Peyer's patch (tissue), 4 donors: ENCODE data around the gene SELENOI. TPM values are rescaled to one million over a fixed set of nuclear protein-coding genes. Genes with fewer than 3 reads are reported as not detected.

Experiments
- DNase-seq, 3 donors: peaks; one replicate each; pipeline ENCODE4 v3.0.0-alpha.2; 2017 to 2019
- H3K27ac ChIP-seq, 4 donors: fragments of 200-600 bp; sonication (generic); one replicate each; pipeline ENCODE4 v1.5.1; 2016 to 2019
- H3K27me3 ChIP-seq, 2 donors: fragments of 200-600 bp; sonication (generic); one replicate each; pipeline ENCODE4 v1.5.1; 2019
- H3K36me3 ChIP-seq, 3 donors: fragments of 200-600 bp; sonication (generic); one replicate each; pipeline ENCODE4 v1.5.1; 2016 to 2019
- H3K4me1 ChIP-seq, 4 donors: fragments of 200-600 bp; sonication (generic); one replicate each; pipeline ENCODE4 v1.5.1; 2016 to 2019
- H3K4me3 ChIP-seq, 4 donors: fragments of 200-600 bp; sonication (generic); 1 replicate in 3 of 4; 2 replicates in 1 of 4; pipeline ENCODE4 v1.5.1; 2016 to 2019; ENCODE audit warnings: mild to moderate bottlenecking in 1 of 4
- H3K9me3 ChIP-seq, 4 donors: fragments of 200-600 bp; sonication (generic); one replicate each; pipeline ENCODE4 v1.5.1; 2016 to 2019; ENCODE audit warnings: mild to moderate bottlenecking in 1 of 4
- CTCF ChIP-seq, 6 experiments: fragments of 450-650 bp in 4 of 6; fragments of 200-600 bp in 2 of 6; sonication (generic) in 1 of 6; IDR thresholded peaks; one replicate each; pipeline ENCODE4 v1.5.1; 2017 to 2019; ENCODE audit warnings: antibody characterized with exemption in 6 of 6, mild to moderate bottlenecking in 3 of 6, moderate library complexity in 1 of 6
- POLR2A ChIP-seq, 2 donors: fragments of 450-650 bp; IDR thresholded peaks; one replicate each; pipeline ENCODE4 v1.5.1; 2017; ENCODE audit warnings: antibody characterized with exemption in 2 of 2, mild to moderate bottlenecking in 2 of 2, moderate library complexity in 2 of 2
- total RNA-seq, 4 donors: library from RNA; depleted of rRNA; stranded (reverse); fragments of >200 nt; gene quantifications; one replicate each; pipeline ENCODE4 v1.1.0, GENCODE V29; 2016

The SELENOI gene
- total RNA-seq, 4 donors from 2014 or later: 28.1 to 82.1 (median 51.2) TPM

DNA sequence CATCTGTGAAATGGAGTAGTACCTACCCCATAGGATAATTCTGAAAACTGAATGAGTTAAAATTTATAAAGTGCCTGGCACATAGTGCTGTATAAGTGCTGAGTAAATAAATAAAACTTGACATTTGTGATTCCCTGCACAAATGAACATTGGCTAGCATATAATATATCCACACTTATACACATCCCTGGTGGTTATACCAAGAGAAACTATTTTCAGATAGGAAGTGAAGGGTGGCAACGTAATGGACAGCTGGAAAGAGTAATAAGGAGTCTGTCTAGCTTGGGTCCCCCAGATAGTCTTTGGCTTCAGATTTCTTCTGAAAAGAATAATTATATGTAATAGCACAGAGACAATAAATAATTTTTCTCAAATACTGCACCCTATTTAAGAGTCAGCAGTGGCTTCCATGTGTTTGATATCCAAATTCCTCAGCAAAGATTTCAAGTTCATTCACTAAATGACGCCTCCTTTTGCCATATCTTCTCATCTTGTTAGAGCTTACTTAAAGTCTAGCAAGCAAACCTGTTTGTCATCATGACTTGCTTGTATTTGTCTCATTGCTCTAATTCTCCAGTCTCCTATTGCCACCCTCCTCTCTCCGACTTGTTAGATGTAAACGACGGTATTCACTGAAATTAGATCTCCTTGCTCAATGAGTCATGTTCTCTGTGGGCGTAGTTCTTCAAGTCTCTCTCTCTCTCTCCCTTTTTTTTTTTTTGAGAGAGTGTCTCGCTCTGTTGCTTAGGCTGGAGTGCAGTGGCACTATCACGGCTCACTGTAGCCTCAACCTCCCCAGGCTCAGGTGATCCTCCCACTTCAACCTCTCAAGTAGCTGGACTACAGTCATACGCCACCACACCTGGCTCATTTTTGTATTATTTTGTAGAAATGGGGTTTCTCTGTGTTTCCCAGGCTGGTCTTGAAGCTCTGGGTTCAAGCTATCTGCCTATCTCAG lies 9.4 kb downstream of the SELENOI start:
- Histone ChIP-seq H3K27ac (no peak overlapping the region), H3K4me1 (peaks cover 0 to 8% (median 0%) of the 10 kb centered on the region in 4 donors), H3K4me3 (no peak overlapping the region), H3K27me3 (no peaks in the 10 kb centered on the region), H3K9me3 (no peaks in the 10 kb centered on the region), H3K36me3 (no peaks in the 10 kb centered on the region)
- TF ChIP-seq POLR2A (IDR thresholded peaks at IDR 0.05) (no peak), CTCF (IDR thresholded peaks at IDR 0.05) (no peak)
- no peak for DNase-seq

DNA sequence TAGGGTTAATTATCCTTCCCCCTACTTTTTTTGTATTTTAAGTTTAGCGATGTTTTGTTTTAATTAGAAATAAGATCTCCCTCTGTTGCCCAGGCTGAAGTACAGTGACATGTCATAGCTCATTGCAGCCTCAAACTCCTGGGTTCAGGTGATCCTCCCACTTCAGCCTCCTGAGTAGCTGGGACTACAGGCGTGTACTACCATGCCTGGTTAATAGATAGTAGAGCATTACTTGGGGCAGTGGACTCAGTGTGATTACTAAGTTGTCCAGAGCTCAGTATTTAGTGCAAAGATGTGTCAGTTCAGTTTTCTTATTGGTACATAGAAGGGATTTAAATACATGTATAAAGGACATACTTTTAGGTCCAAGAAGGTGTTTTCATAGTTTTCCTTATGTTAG lies 10.2 kb downstream of the SELENOI start:
- H3K36me3 ChIP-seq: no peaks in the 10 kb centered on the region
- H3K27me3 ChIP-seq: no peaks in the 10 kb centered on the region
- no peak overlapping the region for H3K4me3 ChIP-seq
- H3K4me1 ChIP-seq: peaks cover 0 to 8% (median 0%) of the 10 kb centered on the region in 4 donors
- TF ChIP-seq POLR2A (IDR thresholded peaks at IDR 0.05) (no peak), CTCF (IDR thresholded peaks at IDR 0.05) (no peak)
- no peaks in the 10 kb centered on the region for H3K9me3 ChIP-seq
- DNase-seq: no peak
- H3K27ac ChIP-seq: no peak overlapping the region

GRCh38 chr2:26356771-26357170 lies 10.8 kb downstream of the SELENOI start:
- no peaks in the 10 kb centered on the region for H3K27me3 ChIP-seq
- peaks cover 0 to 8% (median 0%) of the 10 kb centered on the region in 4 donors for H3K4me1 ChIP-seq
- DNase-seq: no peak
- TF ChIP-seq CTCF (IDR thresholded peaks at IDR 0.05) (no peak), POLR2A (IDR thresholded peaks at IDR 0.05) (no peak)
- H3K27ac ChIP-seq: no peak overlapping the region
- H3K4me3 ChIP-seq: no peak overlapping the region
- no peaks in the 10 kb centered on the region for H3K9me3 ChIP-seq
- peaks cover 0 to 3% (median 0%) of the 10 kb centered on the region in 3 donors for H3K36me3 ChIP-seq

GRCh38 chr2:26359886-26360473 lies 14.0 kb downstream of the SELENOI start:
- H3K36me3 ChIP-seq: peaks cover 0 to 3% (median 0%) of the 10 kb centered on the region in 3 donors
- no peak overlapping the region for H3K27ac ChIP-seq
- DNase-seq: no peak
- H3K27me3 ChIP-seq: no peaks in the 10 kb centered on the region
- TF ChIP-seq CTCF (IDR thresholded peaks at IDR 0.05) (no peak), POLR2A (IDR thresholded peaks at IDR 0.05) (no peak)
- H3K9me3 ChIP-seq: no peaks in the 10 kb centered on the region
- peaks cover 0 to 14% (median 0%) of the 10 kb centered on the region in 4 donors for H3K4me1 ChIP-seq
- no peak overlapping the region for H3K4me3 ChIP-seq

GRCh38 chr2:26363323-26363722 lies 17.4 kb downstream of the SELENOI start:
- no peak overlapping the region for H3K4me3 ChIP-seq
- no peak for DNase-seq
- H3K9me3 ChIP-seq: no peaks in the 10 kb centered on the region
- TF ChIP-seq CTCF (IDR thresholded peaks at IDR 0.05) (no peak), POLR2A (IDR thresholded peaks at IDR 0.05) (no peak)
- peaks cover 0 to 23% (median 0%) of the 10 kb centered on the region in 3 donors for H3K36me3 ChIP-seq
- peaks cover 0 to 6% (median 0%) of the 10 kb centered on the region in 4 donors for H3K4me1 ChIP-seq
- peak overlapping the region in 2 of 4 donors; percentile 14 to 32 for H3K27ac ChIP-seq
- H3K27me3 ChIP-seq: no peaks in the 10 kb centered on the region
